Astrocyte (in vitro differentiated cells and primary cell): ENCODE results near the gene PLCB4. TPM values are rescaled to one million over a fixed set of nuclear protein-coding genes. Genes with fewer than 3 reads are reported as not detected.

Experiments used
- DNase-seq: peaks from one replicate; pipeline ENCODE4 v3.0.0-alpha.2; 2010; ENCODE audit warnings: low read depth
- FAIRE-seq: peaks from 2 replicates; lab custom pipeline; 2011; peaks lifted over from hg19 to GRCh38; lab: Jason Lieb, UNC
- H2AFZ ChIP-seq: 2 replicates; pipeline ENCODE4 v1.6.0; 2012; ENCODE audit warnings: low read depth, low read length, inconsistent platforms
- H3K27ac ChIP-seq: 2 replicates; pipeline ENCODE4 v1.5.1; 2011; ENCODE audit warnings: low read depth, low read length, inconsistent platforms
- H3K27me3 ChIP-seq: 2 replicates; pipeline ENCODE4 v1.6.0; 2011; ENCODE audit warnings: low read length, inconsistent platforms; ENCODE audit not compliant: insufficient read depth
- H3K36me3 ChIP-seq: 2 replicates; pipeline ENCODE4 v1.5.1; 2011; ENCODE audit warnings: low read length, inconsistent platforms; ENCODE audit not compliant: insufficient read depth
- H3K4me1 ChIP-seq: 2 replicates; pipeline ENCODE4 v1.5.1; 2011; ENCODE audit warnings: low read length, inconsistent platforms; ENCODE audit not compliant: insufficient read depth
- H3K4me2 ChIP-seq: 2 replicates; pipeline ENCODE4 v1.6.0; 2012; ENCODE audit warnings: low read length, inconsistent platforms
- H3K4me3 ChIP-seq: 2 replicates; pipeline ENCODE4 v1.5.1; 2011; ENCODE audit warnings: low read depth, mild to moderate bottlenecking, low read length, inconsistent platforms; ENCODE audit not compliant: insufficient read depth
- H3K79me2 ChIP-seq: 2 replicates; pipeline ENCODE4 v1.6.0; 2012; ENCODE audit warnings: mild to moderate bottlenecking, low read length, inconsistent platforms; ENCODE audit not compliant: insufficient read depth
- H3K9ac ChIP-seq: 2 replicates; pipeline ENCODE4 v1.6.0; 2012; ENCODE audit warnings: mild to moderate bottlenecking, low read length, inconsistent platforms
- H3K9me3 ChIP-seq: 2 replicates; pipeline ENCODE4 v1.5.1; 2012; ENCODE audit warnings: low read depth, mild to moderate bottlenecking, low read length, inconsistent platforms; ENCODE audit not compliant: insufficient read depth
- H4K20me1 ChIP-seq: 2 replicates; pipeline ENCODE4 v1.6.0; 2012; ENCODE audit warnings: low read length, inconsistent platforms; ENCODE audit not compliant: insufficient read depth
- H3K27ac Mint-ChIP-seq: one replicate; pipeline ENCODE4 v1.8.0; 2021; ENCODE audit warnings: mild to moderate bottlenecking, mixed read lengths; ENCODE audit not compliant: unreplicated experiment
- H3K27me3 Mint-ChIP-seq: one replicate; pipeline ENCODE4 v1.8.0; 2021; ENCODE audit warnings: low read depth, mixed read lengths; ENCODE audit not compliant: unreplicated experiment
- H3K36me3 Mint-ChIP-seq: one replicate; pipeline ENCODE4 v1.8.0; 2021; ENCODE audit warnings: low read depth, mixed read lengths; ENCODE audit not compliant: unreplicated experiment
- H3K4me1 Mint-ChIP-seq: one replicate; pipeline ENCODE4 v1.8.0; 2021; ENCODE audit warnings: low read depth, mixed read lengths; ENCODE audit not compliant: unreplicated experiment
- H3K4me3 Mint-ChIP-seq: one replicate; pipeline ENCODE4 v1.8.0; 2021; ENCODE audit warnings: mild to moderate bottlenecking, moderate library complexity, mixed read lengths; ENCODE audit not compliant: unreplicated experiment
- H3K9me3 Mint-ChIP-seq: one replicate; pipeline ENCODE4 v1.8.0; 2021; ENCODE audit warnings: mild to moderate bottlenecking, mixed read lengths; ENCODE audit not compliant: unreplicated experiment
- EZH2 ChIP-seq: IDR thresholded peaks from 2 replicates; pipeline ENCODE4 v1.6.1; 2012; ENCODE audit warnings: mild to moderate bottlenecking, low read length, inconsistent platforms; ENCODE audit not compliant: insufficient read depth
- total RNA-seq: library from RNA; stranded (reverse); gene quantifications from 2 replicates; pipeline ENCODE4 v1.2.1, GENCODE V29; 2021
- TF ChIP-seq, protein P1 (sequence below): IDR thresholded peaks from 2 replicates; pipeline ENCODE4 v1.5.1; 2011; ENCODE audit warnings: low read depth, mild to moderate bottlenecking, inconsistent platforms, low read length, moderate library complexity; ENCODE audit not compliant: insufficient read depth

PLCB4 gene
- total RNA-seq, 1 donor from 2014 or later, result 58.2 TPM

DNA sequence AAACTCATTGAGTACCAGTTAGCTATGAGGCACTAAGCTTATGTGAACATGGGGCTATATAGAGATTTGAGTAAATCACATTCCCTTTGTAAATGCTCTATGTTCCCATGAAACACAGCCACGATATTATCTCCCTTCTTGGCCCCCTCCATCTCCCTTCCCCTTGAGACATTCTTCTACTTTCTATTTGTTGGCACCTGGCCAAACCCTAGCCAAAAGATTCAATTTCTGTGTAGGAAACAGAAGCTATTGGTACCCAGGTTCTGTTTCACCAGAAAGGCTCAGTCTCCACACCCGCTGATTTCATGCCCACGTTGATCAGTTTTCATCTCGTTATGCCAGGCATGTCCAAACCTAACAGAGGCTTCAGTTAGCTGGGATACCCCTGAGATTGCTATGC lies 300.0 kb downstream of the PLCB4 start:
- Mint-ChIP-seq H3K9me3 (no peaks in the 10 kb centered on the region), H3K4me3 (no peak overlapping the region)

DNA sequence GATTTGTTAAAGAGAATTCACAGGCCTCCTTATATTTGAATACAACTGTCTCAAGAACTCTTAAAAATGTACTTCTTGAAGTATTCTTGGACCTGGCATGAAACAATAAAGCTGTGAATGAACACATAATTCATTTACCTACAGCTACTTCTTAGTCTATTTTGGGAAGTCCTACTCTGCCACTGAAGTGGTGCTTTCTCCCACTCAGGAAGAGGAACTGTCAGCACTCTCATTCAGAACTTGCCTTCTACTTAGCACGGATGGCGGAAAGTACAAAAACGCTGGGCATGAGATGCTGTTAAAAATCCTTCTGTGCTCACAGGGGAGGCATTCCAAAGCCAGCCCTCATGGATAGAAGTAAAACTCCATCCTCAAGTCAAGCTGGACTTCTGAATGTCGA lies 300.7 kb downstream of the PLCB4 start:
- H3K4me1 ChIP-seq, result no peaks in the 10 kb centered on the region
- H3K27ac Mint-ChIP-seq, result no peak overlapping the region

More for the DNA sequence above, 300.0 kb downstream of the PLCB4 start:
- no peaks in the 10 kb centered on the region for H3K79me2 ChIP-seq
- no peak overlapping the region for H3K9ac ChIP-seq
- no peaks in the 10 kb centered on the region for H3K4me1 ChIP-seq
- H3K9me3 ChIP-seq, result no peaks in the 10 kb centered on the region
- Mint-ChIP-seq H3K4me1 (no peaks in the 10 kb centered on the region), H3K27ac (no peak overlapping the region), H3K36me3 (peaks cover 28% of the 10 kb centered on the region), H3K27me3 (no peaks in the 10 kb centered on the region)
- H3K4me2 ChIP-seq, result no peak overlapping the region
- no peaks in the 10 kb centered on the region for H3K27me3 ChIP-seq
- no peaks in the 10 kb centered on the region for H4K20me1 ChIP-seq
- no peak overlapping the region for H3K4me3 ChIP-seq
- FAIRE-seq (no peak), DNase-seq (no peak)
- no peak overlapping the region for H3K27ac ChIP-seq
- no peaks in the 10 kb centered on the region for H3K36me3 ChIP-seq
- no peak for TF ChIP-seq EZH2
- TF ChIP-seq, protein P1, sequence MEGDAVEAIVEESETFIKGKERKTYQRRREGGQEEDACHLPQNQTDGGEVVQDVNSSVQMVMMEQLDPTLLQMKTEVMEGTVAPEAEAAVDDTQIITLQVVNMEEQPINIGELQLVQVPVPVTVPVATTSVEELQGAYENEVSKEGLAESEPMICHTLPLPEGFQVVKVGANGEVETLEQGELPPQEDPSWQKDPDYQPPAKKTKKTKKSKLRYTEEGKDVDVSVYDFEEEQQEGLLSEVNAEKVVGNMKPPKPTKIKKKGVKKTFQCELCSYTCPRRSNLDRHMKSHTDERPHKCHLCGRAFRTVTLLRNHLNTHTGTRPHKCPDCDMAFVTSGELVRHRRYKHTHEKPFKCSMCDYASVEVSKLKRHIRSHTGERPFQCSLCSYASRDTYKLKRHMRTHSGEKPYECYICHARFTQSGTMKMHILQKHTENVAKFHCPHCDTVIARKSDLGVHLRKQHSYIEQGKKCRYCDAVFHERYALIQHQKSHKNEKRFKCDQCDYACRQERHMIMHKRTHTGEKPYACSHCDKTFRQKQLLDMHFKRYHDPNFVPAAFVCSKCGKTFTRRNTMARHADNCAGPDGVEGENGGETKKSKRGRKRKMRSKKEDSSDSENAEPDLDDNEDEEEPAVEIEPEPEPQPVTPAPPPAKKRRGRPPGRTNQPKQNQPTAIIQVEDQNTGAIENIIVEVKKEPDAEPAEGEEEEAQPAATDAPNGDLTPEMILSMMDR, result no peak
- no peak overlapping the region for H2AFZ ChIP-seq

DNA sequence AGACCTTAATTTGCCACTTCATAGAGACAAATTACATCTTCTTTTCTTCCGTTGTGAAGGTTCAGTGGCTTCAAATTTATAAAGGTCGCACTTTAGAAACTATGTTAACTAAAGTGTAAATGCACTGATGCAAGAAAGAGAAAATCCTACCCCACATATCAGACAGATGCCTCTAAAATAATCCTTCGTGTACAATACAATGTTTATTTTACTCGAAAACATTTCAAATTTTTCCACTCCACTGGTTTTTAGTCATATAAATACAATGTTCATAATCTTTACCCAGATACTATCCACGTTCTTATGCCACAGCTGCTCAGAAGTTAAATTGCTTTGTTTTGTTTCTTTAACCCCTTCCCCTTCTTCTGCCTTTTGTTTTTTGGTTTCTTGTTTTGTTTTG lies 305.2 kb downstream of the PLCB4 start:
- no peaks in the 10 kb centered on the region for H3K27me3 Mint-ChIP-seq
- no peak overlapping the region for H2AFZ ChIP-seq
- peaks cover 15% of the 10 kb centered on the region for H3K4me1 Mint-ChIP-seq
- no peaks in the 10 kb centered on the region for H4K20me1 ChIP-seq
- H3K9me3 Mint-ChIP-seq, result no peaks in the 10 kb centered on the region
- no peak for TF ChIP-seq EZH2
- TF ChIP-seq, protein P1, result no peak
- no peaks in the 10 kb centered on the region for H3K36me3 ChIP-seq
- H3K4me3 Mint-ChIP-seq, result no peak overlapping the region
- H3K27me3 ChIP-seq, result no peaks in the 10 kb centered on the region
- no peaks in the 10 kb centered on the region for H3K79me2 ChIP-seq
- no peak overlapping the region for H3K27ac ChIP-seq
- DNase-seq (peak; percentile 48), FAIRE-seq (no peak)
- peaks cover 9% of the 10 kb centered on the region for H3K36me3 Mint-ChIP-seq
- no peak overlapping the region for H3K27ac Mint-ChIP-seq
- no peak overlapping the region for H3K4me3 ChIP-seq
- peak overlapping the region; percentile 33 for H3K4me2 ChIP-seq
- no peaks in the 10 kb centered on the region for H3K4me1 ChIP-seq
- no peak overlapping the region for H3K9ac ChIP-seq
- H3K9me3 ChIP-seq, result no peaks in the 10 kb centered on the region

More for the DNA sequence above, 300.7 kb downstream of the PLCB4 start:
- no peaks in the 10 kb centered on the region for H3K9me3 Mint-ChIP-seq
- no peaks in the 10 kb centered on the region for H4K20me1 ChIP-seq
- H3K4me3 ChIP-seq, result no peak overlapping the region
- no peaks in the 10 kb centered on the region for H3K27me3 Mint-ChIP-seq
- no peak overlapping the region for H2AFZ ChIP-seq
- TF ChIP-seq EZH2, result no peak
- TF ChIP-seq, protein P1, result no peak
- H3K4me3 Mint-ChIP-seq, result no peak overlapping the region
- FAIRE-seq (no peak), DNase-seq (no peak)
- no peak overlapping the region for H3K9ac ChIP-seq
- H3K36me3 ChIP-seq, result no peaks in the 10 kb centered on the region
- peaks cover 4% of the 10 kb centered on the region for H3K4me1 Mint-ChIP-seq
- no peaks in the 10 kb centered on the region for H3K27me3 ChIP-seq
- H3K79me2 ChIP-seq, result no peaks in the 10 kb centered on the region
- H3K4me2 ChIP-seq, result no peak overlapping the region
- H3K36me3 Mint-ChIP-seq, result peaks cover 25% of the 10 kb centered on the region
- no peaks in the 10 kb centered on the region for H3K9me3 ChIP-seq
- H3K27ac ChIP-seq, result no peak overlapping the region
